Measurements from ENCODE around the gene PGBD2. TPM values are rescaled to one million over a fixed set of nuclear protein-coding genes. Genes with fewer than 3 reads are reported as not detected.

The PGBD2 gene
- total and polyA plus RNA-seq, 10 of the 15 experiments (the other 5 are each of a cell fraction or from before 2014, with no cell fraction given): 4.0 to 10.3 (median 4.5) TPM

GRCh38 chr1:248858891-248859889 lies 46.8 kb upstream of the PGBD2 start, which contains the start of gene ZNF692:
Gene ZNF692 (minus strand): TSS chr1:248859085. CDS start chr1:248858309, 776 bp downstream.
- BruUV-seq (replicated peaks): TSS peak; percentile 79
- peak within 1 kb of the TSS; percentile 83 for H3K9ac ChIP-seq (ENCODE audit: control insufficient read depth, insufficient read depth, low read length)
- TF ChIP-seq, protein P1, sequence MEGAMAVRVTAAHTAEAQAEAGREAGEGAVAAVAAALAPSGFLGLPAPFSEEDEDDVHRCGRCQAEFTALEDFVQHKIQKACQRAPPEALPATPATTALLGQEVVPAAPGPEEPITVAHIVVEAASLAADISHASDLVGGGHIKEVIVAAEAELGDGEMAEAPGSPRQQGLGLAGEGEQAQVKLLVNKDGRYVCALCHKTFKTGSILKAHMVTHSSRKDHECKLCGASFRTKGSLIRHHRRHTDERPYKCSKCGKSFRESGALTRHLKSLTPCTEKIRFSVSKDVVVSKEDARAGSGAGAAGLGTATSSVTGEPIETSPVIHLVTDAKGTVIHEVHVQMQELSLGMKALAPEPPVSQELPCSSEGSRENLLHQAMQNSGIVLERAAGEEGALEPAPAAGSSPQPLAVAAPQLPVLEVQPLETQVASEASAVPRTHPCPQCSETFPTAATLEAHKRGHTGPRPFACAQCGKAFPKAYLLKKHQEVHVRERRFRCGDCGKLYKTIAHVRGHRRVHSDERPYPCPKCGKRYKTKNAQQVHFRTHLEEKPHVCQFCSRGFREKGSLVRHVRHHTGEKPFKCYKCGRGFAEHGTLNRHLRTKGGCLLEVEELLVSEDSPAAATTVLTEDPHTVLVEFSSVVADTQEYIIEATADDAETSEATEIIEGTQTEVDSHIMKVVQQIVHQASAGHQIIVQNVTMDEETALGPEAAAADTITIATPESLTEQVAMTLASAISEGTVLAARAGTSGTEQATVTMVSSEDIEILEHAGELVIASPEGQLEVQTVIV (IDR thresholded peaks at IDR 0.05; ENCODE audit: borderline replicate concordance, partially characterized antibody): peak; percentile 76
- TF ChIP-seq ESRRA (IDR thresholded peaks at IDR 0.05; ENCODE audit: low read length): no peak
- TF ChIP-seq BACH1 (IDR thresholded peaks at IDR 0.05; ENCODE audit: borderline replicate concordance): peak; percentile 97
- peak; percentile 59; the same call in 1 of the 2 replicates for TF ChIP-seq ZNF207 (IDR thresholded peaks at IDR 0.05; ENCODE audit: borderline replicate concordance)
- TF ChIP-seq POLR2A (IDR thresholded peaks at IDR 0.05; ENCODE audit: low read depth, low read length): peak; percentile 91
- no peak for TF ChIP-seq NR2F1 (conservative IDR thresholded peaks at IDR 0.05)
- peak; percentile 34 to 84; a peak in 2 of 4 replicates for TF ChIP-seq BHLHE40 (IDR thresholded peaks at IDR 0.05; ENCODE audit: borderline replicate concordance in 1 of 2, low read depth in 2 of 2, low read length in 1 of 2)
- TF ChIP-seq CBFB (IDR thresholded peaks at IDR 0.05; ENCODE audit: low read depth): peak; percentile 89
- no peak for TF ChIP-seq ASH2L (IDR thresholded peaks at IDR 0.05; ENCODE audit: borderline replicate concordance, low read depth)
- peak; percentile 40 for TF ChIP-seq MYC (IDR thresholded peaks at IDR 0.05; ENCODE audit: insufficient read depth, insufficient read length, insufficient replicate concordance, low read length, severe bottlenecking)
- TF ChIP-seq BCL11A (IDR thresholded peaks at IDR 0.05; ENCODE audit: low read depth, low read length): 0 out of 2 replicates have a peak, but pooled peaks have one; percentile 44
- peak; percentile 62 for TF ChIP-seq HCFC1 (IDR thresholded peaks at IDR 0.05; ENCODE audit: low read length)
- TF ChIP-seq SPI1 (IDR thresholded peaks at IDR 0.05; ENCODE audit: borderline replicate concordance, insufficient read depth, low read depth, low read length): 0 out of 2 replicates have a peak, but pooled peaks have one; percentile 19
- no peak for TF ChIP-seq SIN3A (IDR thresholded peaks at IDR 0.05; ENCODE audit: low read depth, low read length)
- peak; percentile 59 for TF ChIP-seq RFX5 (IDR thresholded peaks at IDR 0.05; ENCODE audit: low read depth, low read length)
- TF ChIP-seq ZNF687 (IDR thresholded peaks at IDR 0.05): peak; percentile 71

More at GRCh38 chr1:248858891-248859889, 46.8 kb upstream of the PGBD2 start, which contains the start of gene ZNF692:
- ATAC-seq (peak; percentile 86), DNase-seq (ENCODE audit: low read depth, low spot score) (peak; percentile 85), FAIRE-seq (peak; percentile 27)
- WGBS (ENCODE audit: insufficient coverage, insufficient replicate concordance, low lambda C conversion rate, missing lambda C conversion rate): 3% methylated on average over 58 of the region's 62 CpGs
- Histone ChIP-seq H4K20me1 (ENCODE audit: control insufficient read depth, insufficient read depth) (no peaks in the 10 kb centered on the region), H2AFZ (ENCODE audit: control insufficient read depth, low read depth, low read length) (peak within 1 kb of the TSS; percentile 80), H3K79me2 (ENCODE audit: control insufficient read depth, insufficient read depth, low read length) (peaks cover 22% of the 10 kb centered on the region), H3K9me3 (replicated peaks; ENCODE audit: control insufficient read depth, insufficient read depth, low read length) (no peaks in the 10 kb centered on the region), H3K27me3 (replicated peaks in 1 of 2; ENCODE audit: control insufficient read depth in 2 of 2, insufficient read depth in 2 of 2, low read length in 1 of 2) (no peaks in the 10 kb centered on the region), H3K4me2 (ENCODE audit: control insufficient read depth, insufficient read depth) (peak within 1 kb of the TSS; percentile 99), H3K27ac (ENCODE audit: control insufficient read depth, insufficient read depth) (peak within 1 kb of the TSS; percentile 82), H3K4me3 (peak within 1 kb of the TSS; percentile 95), H3K36me3 (ENCODE audit: control insufficient read depth in 2 of 2, insufficient read depth in 2 of 2, low read length in 1 of 2) (peaks cover 4 to 5% of the 10 kb centered on the region in 2 experiments; a peak in 3 of 4 replicates), H3K4me1 (ENCODE audit: control insufficient read depth, insufficient read depth, low read length) (peaks cover 11% of the 10 kb centered on the region)
- intact Hi-C loops (cut with micrococcal nuclease; ENCODE audit: unreplicated experiment) (loop anchor here (1.0 to 2.0 kb wide), 3 partner anchors 14 to 32 kb away; partner anchors contain the start of gene ZNF672), in situ Hi-C loops (cut with MboI) (no loop called here)
- ChIA-PET CTCF (interaction anchor here (0.6 to 8.9 kb wide), 15 partner anchors 10 to 630 kb away, joined by 3 to 60 read pairs (median 4); partner anchors contain the start of genes SH3BP5L and ZNF672), SMC1A (ENCODE audit: uncharacterized antibody, unreplicated experiment) (interaction anchor here (0.9 to 4.3 kb wide), 7 partner anchors 14 to 616 kb away, joined by 3 to 24 read pairs (median 4); partner anchors contain the start of genes PGBD2, SH3BP5L and ZNF672), POLR2A (interaction anchor here (0.7 to 3.5 kb wide), 7 partner anchors 10 to 401 kb away, joined by 3 to 47 read pairs (median 22); partner anchors contain the start of genes SH3BP5L and ZNF672), RAD21 (ENCODE audit: unreplicated experiment) (interaction anchor here (0.6 to 3.6 kb wide), 15 partner anchors 14 to 1288 kb away, joined by 3 to 25 read pairs (median 4); partner anchors contain the start of genes SH3BP5L and ZNF672)
